HG03064 (cell line): ENCODE results near the gene AKAP6.

Experiments
- ATAC-seq: cut with Tn5 transposase; IDR thresholded peaks from one replicate; pipeline ENCODE4 v1.9.1; 2021; ENCODE audit warnings: low read depth; ENCODE audit not compliant: unreplicated experiment

AKAP6 gene

GRCh38 chr14:32692441-32692840, 363.3 kb downstream of the AKAP6 start:
- ATAC-seq, result no peak

GRCh38 chr14:32693114-32693513, 364.0 kb downstream of the AKAP6 start:
- ATAC-seq, result no peak

GRCh38 chr14:32694795-32695449, 365.8 kb downstream of the AKAP6 start:
- no peak for ATAC-seq

- ATAC-seq, result no peak
Measured at GRCh38 chr14:32696325-32697091, 367.4 kb downstream of the AKAP6 start.

GRCh38 chr14:32697114-32697513, 368.0 kb downstream of the AKAP6 start:
- no peak for ATAC-seq

GRCh38 chr14:32697704-32698103, 368.6 kb downstream of the AKAP6 start:
- ATAC-seq, result no peak

GRCh38 chr14:32698831-32699230, 369.7 kb downstream of the AKAP6 start:
- no peak for ATAC-seq

GRCh38 chr14:32701475-32701874, 372.4 kb downstream of the AKAP6 start:
- no peak for ATAC-seq

- no peak for ATAC-seq
Measured at GRCh38 chr14:32702088-32702487, 373.0 kb downstream of the AKAP6 start.

GRCh38 chr14:32702562-32702961, 373.5 kb downstream of the AKAP6 start:
- ATAC-seq, result no peak

GRCh38 chr14:32703183-32703621, 374.1 kb downstream of the AKAP6 start:
- ATAC-seq, result no peak

GRCh38 chr14:32706721-32707519, 377.8 kb downstream of the AKAP6 start:
- ATAC-seq, result no peak

- ATAC-seq, result no peak
Measured at GRCh38 chr14:32707742-32708500, 378.8 kb downstream of the AKAP6 start.

- no peak for ATAC-seq
Measured at GRCh38 chr14:32709027-32709426, 379.9 kb downstream of the AKAP6 start.

- no peak for ATAC-seq
Measured at GRCh38 chr14:32710231-32710671, 381.2 kb downstream of the AKAP6 start.

- no peak for ATAC-seq
Measured at GRCh38 chr14:32710731-32711680, 381.9 kb downstream of the AKAP6 start.

GRCh38 chr14:32713856-32714255, 384.8 kb downstream of the AKAP6 start:
- no peak for ATAC-seq

- no peak for ATAC-seq
Measured at GRCh38 chr14:32719601-32720000, 390.5 kb downstream of the AKAP6 start.

GRCh38 chr14:32720927-32721326, 391.8 kb downstream of the AKAP6 start:
- ATAC-seq, result no peak
